Right cardiac atrium (tissue), 5 donors: ENCODE measurements around the gene KCTD8. TPM values are rescaled to one million over a fixed set of nuclear protein-coding genes. Genes with fewer than 3 reads are reported as not detected.

Experiments used
- ATAC-seq, 2 donors: fragments of 200-7000 bp; cut with Tn5 transposase; one replicate each; pipeline versions ENCODE4 v1.8.0 to v1.9.1; 2020; ENCODE audit warnings: moderate library complexity in 2 of 2, mild to moderate bottlenecking in 1 of 2
- DNase-seq, 3 donors: peaks; one replicate each; pipeline ENCODE4 v3.0.0-alpha.2; 2020
- H3K27ac ChIP-seq: one replicate; pipeline ENCODE4 v1.5.1; 2013; ENCODE audit warnings: mild to moderate bottlenecking, low read length, control low read depth, moderate library complexity
- H3K27me3 ChIP-seq: one replicate; pipeline ENCODE4 v1.6.1; 2013; ENCODE audit not compliant: control insufficient read depth, insufficient read depth
- H3K4me1 ChIP-seq: one replicate; pipeline ENCODE4 v1.6.1; 2013; ENCODE audit warnings: low read length; ENCODE audit not compliant: control insufficient read depth, insufficient read depth
- H3K4me3 ChIP-seq: one replicate; pipeline ENCODE4 v1.5.1; 2013; ENCODE audit warnings: low read length, control low read depth
- H3K9me3 ChIP-seq: one replicate; pipeline ENCODE4 v1.6.1; 2013; ENCODE audit warnings: low read length; ENCODE audit not compliant: control insufficient read depth
- WGBS: extraction: QIAGEN DNeasy Blood & Tissue Kit; methylation state at CpG from one replicate; pipeline ENCODE4 v1.1.7; 2013; 5-methylcytosine and 5-hydroxymethylcytosine counted together
- intact Hi-C, 4 donors: fragments of 100-400 bp; cut with DNase I; formaldehyde crosslinking; loops; one replicate each; pipeline versions ENCODE4 v1.11.0 to v1.14.0; 2022 to 2023
- polyA plus RNA-seq: library from polyadenylated mRNA; stranded (reverse); fragments of 200-250 nt; gene quantifications from one replicate; pipeline ENCODE4 v1.2.3, GENCODE V29; 2013
- total RNA-seq, 4 donors: library from RNA; stranded (reverse); fragmentation: NEBNext Ultra II Directional; extraction: Animal tissue kit (Norgen Biotek cat#: 25700); gene quantifications; one replicate each; pipeline ENCODE4 v1.2.1, GENCODE V29; 2021
- donor health status: healthy with polysubstance abuse.
- donor health status: DM: no; HTN: yes; CAD: no.
- donor health status: DM: no; HTN: no; CAD: no.
- donor health status: DM: no; HTN: yes; CAD: no; lungs with severe emphysema.
- donor health status: DM: yes; HTN: yes; CAD: no.

KCTD8 gene
- total and polyA plus RNA-seq, 5 donors: 0.07 to 0.54 (median 0.23) TPM

DNA sequence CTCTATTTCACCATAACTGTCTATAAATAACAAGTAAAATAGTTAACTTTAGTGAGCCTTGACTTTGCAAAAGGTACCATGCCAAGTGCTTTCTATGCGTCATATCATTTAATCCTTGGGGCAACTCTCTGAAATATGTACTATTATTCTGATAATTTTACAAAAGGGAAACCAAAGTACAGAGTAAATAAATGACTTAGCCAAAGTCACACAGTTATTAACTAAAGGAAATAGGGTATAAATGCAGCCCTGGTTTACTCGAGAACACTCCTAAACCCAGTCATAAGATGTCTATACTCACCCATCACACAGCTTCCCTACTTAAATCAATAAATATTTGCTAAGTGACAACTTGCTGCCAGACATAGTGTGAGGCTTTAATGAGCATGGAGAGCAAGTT, 14.4 kb downstream of the KCTD8 start:
- WGBS: 78% methylated on average over 2 of the region's 2 CpGs
- no peaks in the 10 kb centered on the region for H3K9me3 ChIP-seq
- no peaks in the 10 kb centered on the region for H3K4me1 ChIP-seq
- intact Hi-C loops: no loop called here
- no peak overlapping the region for H3K4me3 ChIP-seq
- H3K27ac ChIP-seq: no peak overlapping the region
- ATAC-seq (no peak), DNase-seq (no peak)
- H3K27me3 ChIP-seq: no peaks in the 10 kb centered on the region

DNA sequence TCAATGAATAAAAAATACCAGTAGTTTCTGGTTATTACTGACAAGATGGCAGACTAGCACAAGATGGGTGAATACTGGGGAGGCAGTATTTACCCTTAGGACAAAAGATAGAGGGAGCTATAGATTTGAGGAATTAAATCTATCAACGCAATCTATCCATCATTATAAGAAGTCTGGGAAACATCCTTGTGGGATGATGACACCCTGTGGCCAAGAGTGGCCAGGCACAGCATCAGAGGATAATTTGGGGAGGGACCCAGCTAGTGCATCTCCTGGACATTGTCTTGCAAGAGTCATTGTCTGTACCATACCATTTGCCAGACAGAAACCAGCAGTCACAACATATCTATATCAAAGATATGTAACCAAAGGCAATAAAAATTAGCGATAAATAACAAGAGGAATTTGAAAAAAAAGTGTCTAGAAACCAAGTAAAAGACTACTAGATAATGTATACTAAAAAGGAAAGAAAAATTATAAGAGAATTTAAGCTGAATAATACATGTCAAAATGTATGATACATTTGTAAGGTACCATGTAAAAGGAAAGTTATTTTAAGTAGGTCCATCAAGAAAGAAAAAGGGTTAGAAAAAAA, 22.9 kb downstream of the KCTD8 start:
- no peak overlapping the region for H3K27ac ChIP-seq
- WGBS: 52% methylated on average over 2 of the region's 2 CpGs
- H3K4me3 ChIP-seq: no peak overlapping the region
- no peak for DNase-seq
- H3K9me3 ChIP-seq: no peaks in the 10 kb centered on the region
- intact Hi-C loops: no loop called here
- no peak for ATAC-seq
- no peaks in the 10 kb centered on the region for H3K27me3 ChIP-seq
- no peaks in the 10 kb centered on the region for H3K4me1 ChIP-seq

DNA sequence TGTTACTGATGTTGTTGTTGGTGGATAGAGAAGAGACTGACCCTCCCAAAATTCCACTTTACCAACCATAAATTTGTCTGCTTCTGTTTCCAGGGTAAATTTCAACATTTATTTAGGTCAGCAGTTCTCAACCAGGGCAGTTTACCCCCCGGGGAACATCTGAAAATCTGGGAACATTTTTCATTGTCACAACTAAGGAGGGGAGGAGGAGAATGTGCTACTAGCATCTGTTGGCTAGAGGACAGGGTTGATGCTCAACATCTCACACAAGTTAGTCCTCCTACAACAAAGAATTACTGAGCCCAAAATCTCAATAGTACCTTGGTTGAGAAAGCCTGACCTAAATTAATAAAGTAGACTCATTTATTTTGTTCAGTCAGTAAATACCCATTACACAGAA, 25.7 kb downstream of the KCTD8 start:
- DNase-seq (no peak), ATAC-seq (no peak)
- H3K27ac ChIP-seq: no peak overlapping the region
- no peak overlapping the region for H3K4me3 ChIP-seq
- no peaks in the 10 kb centered on the region for H3K4me1 ChIP-seq
- WGBS: 48% methylated on average over 1 of the region's 1 CpG
- intact Hi-C loops: no loop called here
- no peaks in the 10 kb centered on the region for H3K27me3 ChIP-seq
- no peaks in the 10 kb centered on the region for H3K9me3 ChIP-seq

DNA sequence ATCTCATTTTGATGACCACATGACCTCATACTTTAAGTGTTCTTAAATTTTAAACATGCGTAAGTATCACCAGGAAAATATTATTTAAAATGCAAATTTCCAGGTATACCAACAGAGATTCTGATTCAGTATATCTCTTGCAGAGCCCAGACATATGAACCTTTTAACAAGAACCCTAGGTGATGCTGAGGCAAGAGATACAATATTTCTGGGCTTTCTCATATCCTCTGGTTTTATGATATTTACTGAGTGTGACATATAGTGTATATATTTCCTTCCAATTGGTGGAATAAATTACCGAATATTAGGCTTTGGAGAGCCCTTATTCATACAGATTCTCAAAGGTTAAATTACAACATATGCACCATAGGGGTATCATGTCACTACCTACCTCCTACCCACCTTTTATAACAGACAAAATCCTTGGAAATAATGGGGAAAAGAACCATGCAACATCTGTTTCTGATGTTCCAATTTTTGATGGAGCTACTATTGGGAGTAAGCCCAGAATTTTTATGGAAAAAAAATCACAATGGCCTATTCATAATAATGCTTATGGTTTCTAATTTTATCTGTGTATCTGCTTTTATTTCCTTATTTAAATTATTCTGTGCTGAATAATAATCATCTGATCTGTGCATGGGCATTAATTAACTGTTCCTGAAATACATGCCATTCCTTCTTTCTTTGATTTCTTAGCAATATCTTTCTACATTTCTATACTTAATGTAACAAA, 27.1 kb downstream of the KCTD8 start:
- no peaks in the 10 kb centered on the region for H3K9me3 ChIP-seq
- DNase-seq (no peak), ATAC-seq (no peak)
- 86% methylated on average over 2 of the region's 2 CpGs for WGBS
- no peaks in the 10 kb centered on the region for H3K4me1 ChIP-seq
- H3K27me3 ChIP-seq: no peaks in the 10 kb centered on the region
- H3K4me3 ChIP-seq: no peak overlapping the region
- intact Hi-C loops: no loop called here
- no peak overlapping the region for H3K27ac ChIP-seq

DNA sequence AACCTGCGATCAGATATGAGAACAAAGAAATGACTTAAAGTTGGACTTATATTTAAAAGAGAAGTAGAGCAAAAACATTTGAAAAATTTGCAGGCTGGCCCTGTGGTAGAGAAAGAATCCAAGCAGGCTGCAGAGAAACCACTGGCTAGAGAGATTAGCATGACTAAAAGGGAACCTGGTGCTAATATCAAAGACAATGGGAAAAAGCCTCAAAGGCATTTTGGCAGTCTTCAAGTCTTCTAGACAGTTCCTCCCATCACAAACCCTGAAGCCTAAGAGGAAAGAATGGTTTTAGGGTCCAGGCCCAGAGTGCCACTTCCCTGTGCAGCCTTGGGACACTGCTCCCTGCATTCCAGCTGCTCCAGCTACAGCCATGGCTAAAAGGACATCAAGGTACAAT, 33.4 kb downstream of the KCTD8 start:
- no peak for ATAC-seq
- 97% methylated on average over 1 of the region's 1 CpG for WGBS
- intact Hi-C loops: no loop called here
- no peak for DNase-seq
- no peaks in the 10 kb centered on the region for H3K27me3 ChIP-seq
- H3K27ac ChIP-seq: no peak overlapping the region
- no peaks in the 10 kb centered on the region for H3K9me3 ChIP-seq
- no peaks in the 10 kb centered on the region for H3K4me1 ChIP-seq
- H3K4me3 ChIP-seq: no peak overlapping the region

DNA sequence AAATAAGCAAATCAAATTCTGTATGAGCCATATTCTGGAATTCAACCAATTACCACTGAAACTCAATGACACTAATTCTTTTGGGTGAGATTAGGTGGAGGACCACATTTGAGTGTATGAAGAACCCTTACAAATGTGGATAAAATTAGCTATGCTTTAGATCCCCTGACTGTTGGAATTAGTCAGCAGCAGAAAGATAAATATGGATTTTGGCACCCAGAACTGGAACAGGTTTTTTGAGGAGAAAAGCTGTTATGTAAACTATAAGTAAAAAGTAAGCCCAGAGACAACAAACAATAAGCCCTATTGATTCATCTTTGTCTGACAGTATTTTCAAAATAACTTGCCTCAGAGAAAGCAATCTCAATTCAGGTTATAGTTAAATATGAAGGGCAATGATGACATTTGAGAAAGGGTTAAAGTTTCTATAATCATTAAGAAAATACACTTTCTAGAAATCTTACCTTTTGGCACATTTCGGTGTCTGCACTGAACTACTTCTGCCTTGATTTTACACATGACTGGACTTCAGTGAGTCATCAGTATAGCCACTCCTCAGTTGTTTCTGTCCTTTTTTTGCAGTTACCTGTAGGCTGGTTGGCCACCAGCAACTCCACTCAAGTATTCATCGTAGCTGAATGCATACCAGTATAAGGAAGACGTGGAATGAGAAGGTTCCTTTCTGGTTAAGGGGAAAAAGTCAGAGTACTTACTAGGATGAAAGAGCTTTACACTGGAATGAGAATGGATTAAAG, 80.0 kb downstream of the KCTD8 start:
- 79% methylated on average over 3 of the region's 3 CpGs for WGBS
- ATAC-seq (no peak), DNase-seq (no peak)
- no peak overlapping the region for H3K27ac ChIP-seq
- intact Hi-C loops: no loop called here
- no peaks in the 10 kb centered on the region for H3K9me3 ChIP-seq
- H3K27me3 ChIP-seq: no peaks in the 10 kb centered on the region
- no peak overlapping the region for H3K4me3 ChIP-seq
- H3K4me1 ChIP-seq: no peaks in the 10 kb centered on the region

DNA sequence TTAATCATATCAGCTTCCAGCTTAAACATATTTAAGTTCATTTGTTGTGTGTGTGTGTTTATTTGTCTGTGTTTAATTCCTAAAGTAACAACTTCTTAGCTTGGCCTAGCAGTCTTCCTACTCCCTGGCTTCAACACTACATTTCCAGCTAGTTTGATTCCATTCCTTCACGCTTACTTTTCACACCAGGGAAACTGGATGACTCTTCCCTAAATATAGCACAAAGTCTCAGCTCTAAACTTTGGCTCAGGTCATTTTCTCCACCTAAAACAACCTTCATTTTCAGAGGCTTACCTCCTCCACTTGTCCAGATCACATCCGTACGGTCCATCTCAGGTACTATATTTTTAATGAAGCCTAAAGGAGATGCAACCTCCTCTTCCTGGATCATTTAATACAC, 94.4 kb downstream of the KCTD8 start:
- no peaks in the 10 kb centered on the region for H3K9me3 ChIP-seq
- no peaks in the 10 kb centered on the region for H3K27me3 ChIP-seq
- intact Hi-C loops: no loop called here
- no peaks in the 10 kb centered on the region for H3K4me1 ChIP-seq
- DNase-seq (no peak), ATAC-seq (no peak)
- H3K4me3 ChIP-seq: no peak overlapping the region
- WGBS: 87% methylated on average over 3 of the region's 3 CpGs
- no peak overlapping the region for H3K27ac ChIP-seq

DNA sequence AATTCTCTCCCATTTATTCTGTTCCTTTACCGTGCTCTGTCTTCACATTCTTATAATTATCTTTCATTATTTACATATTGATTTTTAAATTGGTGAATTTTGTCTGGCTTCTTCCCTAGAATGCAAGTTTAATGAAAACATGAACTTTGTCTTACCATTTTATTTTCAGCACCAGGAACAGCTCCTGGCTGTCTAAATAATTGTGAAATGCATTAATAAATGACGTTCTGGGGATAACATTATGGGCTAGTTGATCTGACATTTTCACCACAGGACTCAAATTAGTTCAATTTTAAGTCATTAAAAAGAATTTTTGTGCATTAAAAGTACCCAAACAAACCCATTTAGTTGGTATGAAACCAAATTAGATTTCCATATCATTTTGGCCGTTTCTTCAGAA, 97.5 kb downstream of the KCTD8 start:
- no peak for ATAC-seq
- Histone ChIP-seq H3K9me3 (no peaks in the 10 kb centered on the region), H3K27ac (no peak overlapping the region), H3K4me1 (no peaks in the 10 kb centered on the region), H3K27me3 (no peaks in the 10 kb centered on the region), H3K4me3 (no peak overlapping the region)
- no peak for DNase-seq
- WGBS: 63% methylated on average over 3 of the region's 3 CpGs
- intact Hi-C loops: no loop called here

DNA sequence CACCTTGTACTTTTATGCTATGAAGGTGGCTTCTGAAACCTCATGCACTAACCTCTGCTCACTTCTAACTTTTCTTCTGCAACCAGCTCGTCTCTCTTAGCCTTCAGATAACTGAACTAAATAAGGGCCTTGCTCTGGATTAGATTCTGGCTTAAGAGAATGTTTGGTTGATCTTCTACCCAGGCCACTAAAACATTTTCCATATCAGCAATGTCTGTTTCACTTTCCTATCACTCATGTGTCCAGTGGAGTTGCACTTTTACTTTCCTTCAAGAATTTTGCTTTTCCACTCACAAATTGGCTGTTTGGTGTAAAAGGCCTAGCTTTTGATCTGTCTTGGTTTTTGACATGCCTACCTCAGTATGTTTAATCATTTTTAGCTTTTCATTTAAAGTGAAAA, 105.8 kb downstream of the KCTD8 start:
- Histone ChIP-seq H3K27me3 (no peaks in the 10 kb centered on the region), H3K9me3 (no peaks in the 10 kb centered on the region), H3K4me1 (no peaks in the 10 kb centered on the region), H3K27ac (no peak overlapping the region), H3K4me3 (no peak overlapping the region)
- ATAC-seq (no peak), DNase-seq (no peak)
- intact Hi-C loops: no loop called here
- 13% methylated on average over 1 of the region's 1 CpG for WGBS

DNA sequence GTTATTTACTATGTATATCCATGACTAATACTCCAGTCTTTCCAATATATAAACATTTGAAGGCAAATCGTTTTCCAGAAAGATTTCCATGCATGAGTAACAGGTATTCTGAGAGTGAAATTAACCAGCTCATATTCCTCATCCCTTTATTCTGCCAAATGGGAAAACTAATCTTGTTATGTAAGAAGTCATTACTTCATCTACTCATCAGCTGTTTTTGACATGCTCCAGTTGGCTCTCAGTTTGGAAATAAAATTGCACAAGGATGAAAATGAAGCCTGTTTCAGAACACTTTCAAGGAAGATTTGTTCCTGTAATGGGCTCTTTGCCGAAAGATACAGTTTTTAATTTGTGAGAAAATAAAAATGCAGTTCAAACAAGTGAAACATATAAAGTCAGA, 121.9 kb downstream of the KCTD8 start:
- Histone ChIP-seq H3K4me1 (no peaks in the 10 kb centered on the region), H3K9me3 (no peaks in the 10 kb centered on the region), H3K27me3 (no peaks in the 10 kb centered on the region), H3K4me3 (no peak overlapping the region), H3K27ac (no peak overlapping the region)
- ATAC-seq (no peak), DNase-seq (no peak)
- 39% methylated on average over 2 of the region's 2 CpGs for WGBS
- intact Hi-C loops: no loop called here

DNA sequence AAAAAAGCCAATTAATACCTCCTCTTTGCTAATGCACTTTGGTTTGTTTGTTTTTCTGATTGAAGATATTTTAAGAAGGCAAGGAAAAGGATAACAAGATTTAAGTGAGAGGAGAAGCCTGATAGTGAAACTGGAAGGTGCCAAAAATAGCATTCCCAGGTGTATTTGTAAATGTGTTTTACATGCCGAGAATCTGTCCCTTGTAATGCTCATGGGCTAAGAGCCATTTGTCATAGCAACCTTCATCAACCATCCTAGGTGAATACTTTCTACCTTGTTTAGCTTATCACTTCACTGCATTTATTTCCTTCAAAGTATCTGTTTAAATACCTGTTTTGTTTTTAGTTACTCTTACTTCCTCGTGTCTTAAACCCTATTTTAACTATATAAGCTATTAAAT, 127.8 kb downstream of the KCTD8 start:
- 37% methylated on average over 2 of the region's 2 CpGs for WGBS
- H3K9me3 ChIP-seq: no peaks in the 10 kb centered on the region
- no peak for ATAC-seq

More for the DNA sequence above, 127.8 kb downstream of the KCTD8 start:
- H3K27ac ChIP-seq: no peak overlapping the region
- no peak for DNase-seq
- no peaks in the 10 kb centered on the region for H3K4me1 ChIP-seq
- no peak overlapping the region for H3K4me3 ChIP-seq
- intact Hi-C loops: no loop called here
- no peaks in the 10 kb centered on the region for H3K27me3 ChIP-seq
